NCI-H748 treated with DMSO at 0.1 percent for 48 hours (cell line): ENCODE results near the gene SLC7A7.
"Not testable (repeated sequence)": the region's sequence is repeated elsewhere in the genome, so short reads cannot be mapped to it uniquely, and the experiment has no call there.

ENCODE experiments used
- DNase-seq: peaks from one replicate; lab custom pipeline; 2025; lab: John Stamatoyannopoulos, UW

SLC7A7 gene

GRCh38 chr14:22821193-22822015 is 6.2 kb upstream of the SLC7A7 start:
- no peak for DNase-seq

DNA sequence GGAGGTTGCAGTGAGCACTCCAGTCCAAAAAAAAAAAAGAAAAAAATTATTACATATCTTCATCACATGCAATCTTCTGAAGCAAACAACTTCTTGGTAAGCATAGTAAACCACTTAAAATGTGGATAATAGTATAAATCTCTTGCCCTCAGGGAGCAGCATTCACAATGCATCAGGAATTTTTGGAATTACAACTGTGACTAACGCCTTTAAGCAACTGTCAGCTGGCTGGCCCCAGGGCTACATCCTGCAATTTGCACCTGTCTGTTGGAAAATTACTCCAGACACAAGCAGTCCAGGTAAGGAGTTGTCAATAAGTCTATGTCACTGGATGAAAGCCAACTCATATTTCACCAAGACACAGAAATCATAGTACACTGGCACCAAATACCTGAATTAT is 5.5 kb upstream of the SLC7A7 start:
- DNase-seq = no peak

DNA sequence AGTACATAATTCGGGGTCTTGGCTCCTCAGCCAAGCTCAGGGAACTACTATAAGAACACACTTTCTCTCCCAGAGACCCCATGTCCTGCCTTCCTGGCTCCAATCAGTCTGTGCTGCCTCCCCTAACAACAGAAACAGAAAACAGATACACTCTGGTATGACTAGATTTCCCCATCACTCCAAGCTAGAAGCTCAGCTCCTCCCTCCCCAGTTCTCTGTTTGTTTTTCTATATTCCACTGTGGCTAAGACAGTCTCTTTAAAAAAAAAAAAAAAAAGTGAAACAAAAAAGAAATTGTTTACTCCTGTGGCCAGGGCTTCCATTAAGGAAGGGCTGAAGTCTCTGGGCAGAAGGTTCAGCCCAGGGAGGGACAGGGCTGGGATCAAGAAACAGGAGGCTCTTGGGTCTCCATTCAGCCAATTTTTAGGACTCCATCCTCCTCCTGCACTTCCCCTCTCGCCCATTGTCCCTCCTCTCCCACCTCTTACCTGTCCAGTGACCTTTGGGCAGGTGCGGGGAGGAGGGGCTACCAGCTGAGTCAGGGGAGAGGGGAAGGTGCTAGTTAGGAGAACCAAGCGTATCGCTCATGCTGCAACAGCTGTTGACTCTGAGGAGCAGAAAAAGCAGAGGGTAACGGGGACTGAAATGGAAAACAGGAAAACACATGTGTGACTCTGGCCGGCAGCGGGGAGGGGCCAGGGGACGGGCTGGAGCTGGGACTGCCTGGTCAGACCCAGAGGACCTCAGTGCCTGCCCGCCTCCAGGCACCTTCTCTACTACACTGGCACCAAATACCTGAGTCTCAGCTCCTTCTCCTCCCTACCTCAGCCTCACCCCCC is 4.1 kb upstream of the SLC7A7 start:
- DNase-seq = no peak

DNA sequence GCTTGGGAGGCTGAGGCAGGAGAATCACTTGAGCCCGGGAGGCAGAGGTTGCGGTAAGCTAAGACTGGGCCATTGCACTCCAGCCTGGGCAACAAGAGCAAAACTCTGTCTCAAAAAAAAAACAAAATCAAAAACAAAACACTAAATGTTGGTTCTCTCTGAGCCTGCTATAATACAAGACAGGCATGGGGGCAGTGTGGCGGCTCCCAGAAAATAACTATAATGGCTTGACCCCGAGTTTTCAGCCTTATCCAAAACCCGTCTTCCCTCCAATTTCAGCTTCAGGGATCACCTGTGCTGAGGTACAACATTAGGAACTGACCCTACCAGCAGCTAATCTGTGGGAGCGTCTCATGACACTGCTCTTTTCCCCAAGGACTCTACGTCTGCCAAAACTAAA is 862 bp downstream of the SLC7A7 start:
- DNase-seq = no peak

DNA sequence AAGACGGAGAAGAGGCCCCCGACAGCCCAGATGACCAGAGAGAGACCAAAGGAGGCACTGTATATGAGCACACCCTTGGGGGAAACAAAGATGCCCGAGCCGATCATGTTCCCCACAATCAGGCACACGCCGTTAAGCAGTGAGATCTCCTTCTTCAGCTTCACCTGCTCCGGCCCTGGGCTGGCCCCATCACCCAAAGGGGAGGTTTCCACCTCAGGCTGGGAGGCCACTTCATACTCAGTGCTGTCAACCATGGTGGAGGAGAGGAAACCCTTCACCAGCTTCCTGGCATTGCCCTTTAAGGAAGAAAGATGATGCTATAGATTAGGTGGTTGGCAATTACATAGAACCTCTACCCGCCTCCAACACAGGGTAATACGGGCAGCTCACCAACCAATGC is 2.1 kb downstream of the SLC7A7 start:
- DNase-seq = no peak

DNA sequence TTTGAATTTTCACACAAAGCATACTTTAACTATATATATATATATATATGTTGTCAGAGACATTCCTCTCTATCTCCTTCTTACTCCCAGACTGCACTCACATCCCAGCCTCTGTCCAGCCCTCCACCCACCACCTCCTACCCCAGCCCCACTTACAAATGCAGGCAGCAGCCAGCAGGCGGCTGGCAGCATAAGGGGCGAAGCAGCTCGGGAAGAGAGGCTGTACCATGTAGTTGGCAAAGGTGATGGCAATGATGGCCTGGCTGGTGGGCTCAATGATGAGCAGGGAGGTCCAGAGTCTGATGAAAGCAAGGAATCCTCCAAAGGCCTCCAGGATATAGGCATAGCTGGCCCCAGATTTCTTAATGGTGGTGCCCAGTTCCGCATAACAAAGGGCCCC is 2.5 kb downstream of the SLC7A7 start:
- no peak for DNase-seq

GRCh38 chr14:22811722-22812121 is 3.5 kb downstream of the SLC7A7 start:
- DNase-seq = no peak

GRCh38 chr14:22808388-22809209 is 6.6 kb downstream of the SLC7A7 start:
- DNase-seq = no peak

DNA sequence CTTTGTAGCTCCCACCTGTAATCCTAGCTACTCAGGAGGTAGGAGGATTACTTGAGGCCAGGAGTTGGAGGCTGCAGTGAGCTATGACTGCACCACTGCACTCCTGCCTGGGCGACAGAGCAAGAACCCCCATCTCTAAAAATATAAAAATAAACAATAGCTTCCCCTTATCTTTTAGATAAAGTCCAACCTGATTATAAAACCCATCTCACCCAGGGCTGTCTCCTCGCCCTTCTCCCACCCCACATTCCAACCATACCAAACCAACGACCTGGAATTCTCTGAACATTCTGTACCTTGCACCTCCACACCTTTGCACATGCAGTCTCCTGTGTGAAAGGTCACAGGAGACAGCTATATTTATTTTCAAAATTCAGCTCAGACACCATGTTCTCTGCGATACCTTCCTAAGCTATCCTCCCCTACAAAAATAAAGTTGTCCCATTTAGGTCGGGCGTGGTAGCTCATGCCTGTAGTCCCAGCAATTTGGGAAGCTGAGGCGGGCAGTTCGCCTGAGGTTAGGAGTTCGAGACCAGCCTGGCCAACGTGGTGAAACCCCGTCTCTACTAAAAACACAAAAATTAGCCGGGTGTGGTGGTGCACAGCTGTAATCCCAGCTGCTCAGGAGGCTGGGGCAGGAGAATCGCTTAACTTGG is 7.7 kb downstream of the SLC7A7 start:
- no peak for DNase-seq

DNA sequence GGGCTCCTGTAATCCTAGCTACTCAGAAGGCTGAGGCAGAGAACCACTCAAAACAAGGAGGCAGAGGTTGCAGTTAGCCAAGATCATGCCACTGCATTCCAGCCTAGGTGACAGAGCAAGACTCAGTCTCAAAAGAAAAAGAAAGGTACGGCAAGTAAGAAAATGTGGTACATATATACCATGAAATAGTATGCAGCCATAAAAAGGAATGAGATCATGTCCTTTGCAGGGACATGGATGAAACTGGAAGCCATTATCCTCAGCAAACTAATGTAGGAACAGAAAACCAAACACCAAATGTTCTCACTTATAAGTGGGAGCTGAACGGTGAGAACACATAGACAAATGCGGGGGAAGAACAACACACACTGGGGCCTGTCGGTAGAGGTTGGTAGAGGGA is 10.0 kb downstream of the SLC7A7 start:
- not testable (repeated sequence) for DNase-seq

GRCh38 chr14:22803687-22803974 is 11.6 kb downstream of the SLC7A7 start:
- DNase-seq = no peak

GRCh38 chr14:22802860-22803686 is 12.2 kb downstream of the SLC7A7 start:
- DNase-seq = no peak

DNA sequence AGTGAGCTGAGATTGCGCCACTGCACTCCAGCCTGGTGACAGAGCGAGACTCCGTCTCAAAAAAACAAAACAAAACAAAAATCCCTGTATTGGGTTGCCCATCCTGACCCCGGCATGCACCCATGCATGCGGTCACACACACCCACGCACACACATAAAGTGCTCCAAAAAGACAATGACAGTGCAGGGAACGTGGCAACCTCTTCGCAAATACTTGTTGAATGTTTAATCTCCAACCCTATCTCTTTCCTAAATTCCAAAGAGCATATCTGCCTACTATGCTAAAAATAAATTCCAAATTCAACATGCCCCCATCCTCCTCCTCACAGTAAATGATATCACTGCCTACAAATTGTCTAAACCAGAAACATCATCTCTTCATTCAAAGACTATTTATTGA is 13.5 kb downstream of the SLC7A7 start:
- DNase-seq = no peak

GRCh38 chr14:22800346-22800745 is 14.9 kb downstream of the SLC7A7 start:
- no peak for DNase-seq

- no peak for DNase-seq
These were observed 16.7 kb downstream of the SLC7A7 start for GRCh38 chr14:22798528-22798927.

- no peak for DNase-seq
These were observed 18.0 kb downstream of the SLC7A7 start for GRCh38 chr14:22797017-22797917.

DNA sequence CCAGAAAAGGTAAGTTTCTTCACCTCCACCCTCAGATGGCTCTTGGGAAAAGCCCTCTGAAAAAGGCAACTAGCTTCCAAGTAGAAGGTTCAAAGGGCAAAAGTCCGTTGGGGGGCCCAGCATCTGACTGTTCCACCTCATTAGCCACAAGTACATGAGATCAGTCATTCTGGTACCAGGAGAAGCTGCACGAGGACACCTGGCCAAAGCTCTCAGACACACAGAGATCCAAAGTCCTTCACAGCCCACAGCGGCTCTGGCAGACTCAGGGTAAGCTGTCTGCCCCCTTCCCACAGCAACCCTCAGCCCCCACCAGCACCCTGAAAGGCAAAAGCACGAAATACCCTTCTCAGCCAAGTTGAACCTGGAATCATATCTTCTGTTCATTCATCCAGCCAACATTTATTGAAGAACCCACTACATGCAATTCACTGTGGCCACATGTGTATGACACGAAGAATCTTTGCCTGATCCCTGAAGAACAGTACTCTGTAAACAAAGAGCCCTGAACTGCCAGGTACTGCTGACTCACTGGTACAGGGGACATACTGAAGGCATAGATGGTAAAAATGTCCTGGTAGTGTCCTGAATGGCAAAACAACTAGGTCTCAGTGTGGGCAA is 19.0 kb downstream of the SLC7A7 start:
- no peak for DNase-seq

- no peak for DNase-seq
These were observed 20.7 kb downstream of the SLC7A7 start for GRCh38 chr14:22794551-22794951.

DNA sequence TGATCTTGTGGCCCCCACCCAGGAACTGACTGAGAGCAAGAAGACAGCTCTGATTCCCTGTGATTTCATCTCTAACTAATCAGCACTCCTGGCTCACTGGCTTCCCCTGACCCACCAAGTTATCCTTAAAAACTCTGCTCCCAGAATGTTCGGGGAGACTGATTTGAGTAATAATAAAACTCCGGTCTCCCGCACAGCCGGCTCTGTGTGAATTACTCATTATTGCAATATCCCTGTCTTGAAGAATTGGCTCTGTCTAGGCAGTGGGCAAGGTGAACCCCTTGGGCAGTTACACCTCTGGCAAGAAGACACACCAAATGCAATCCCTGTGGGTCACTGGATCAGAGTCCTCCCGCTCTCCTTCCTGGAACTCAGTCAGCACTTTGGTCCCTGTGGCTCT is 21.3 kb downstream of the SLC7A7 start:
- no peak for DNase-seq

GRCh38 chr14:22793550-22793949 is 21.7 kb downstream of the SLC7A7 start:
- DNase-seq = not testable (repeated sequence)
